Activated CD4-positive, alpha-beta T cell treated with anti-CD3 and anti-CD28 coated beads, Interleukin-10, Interleukin-2, amounts not matched to agents 100 ng/mL and 50 ng/mL, durations not matched to agents 16 hours and 8 hours (primary cell): ENCODE data around the gene TAF11.
"Not testable (repeated sequence)": the region's sequence is repeated elsewhere in the genome, so short reads cannot be mapped to it uniquely, and the experiment has no call there.

Experiments used
- DNase-seq: peaks from one replicate; pipeline ENCODE4 v3.0.0-alpha.2; 2020

Gene TAF11

DNA sequence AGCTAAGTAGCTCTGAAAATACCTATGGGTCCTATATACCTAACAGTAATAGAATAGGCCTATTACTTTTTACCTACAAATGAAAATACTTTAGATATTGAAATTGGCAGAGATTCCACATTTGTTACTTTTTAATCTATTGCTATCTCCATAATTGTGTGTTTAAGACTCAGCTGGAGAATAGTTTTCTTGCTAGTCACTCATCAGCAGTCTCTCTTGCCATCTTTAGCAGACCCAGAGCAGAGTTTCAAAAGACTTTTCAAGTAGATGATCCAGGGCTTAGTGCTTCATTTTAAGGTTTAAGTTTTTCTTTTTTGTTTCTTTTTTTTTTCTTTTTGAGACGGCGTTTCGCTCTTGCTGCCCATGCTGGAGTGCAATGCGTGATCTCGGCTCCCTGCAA, 14.1 kb upstream of the TAF11 start:
- DNase-seq, result no peak

DNA sequence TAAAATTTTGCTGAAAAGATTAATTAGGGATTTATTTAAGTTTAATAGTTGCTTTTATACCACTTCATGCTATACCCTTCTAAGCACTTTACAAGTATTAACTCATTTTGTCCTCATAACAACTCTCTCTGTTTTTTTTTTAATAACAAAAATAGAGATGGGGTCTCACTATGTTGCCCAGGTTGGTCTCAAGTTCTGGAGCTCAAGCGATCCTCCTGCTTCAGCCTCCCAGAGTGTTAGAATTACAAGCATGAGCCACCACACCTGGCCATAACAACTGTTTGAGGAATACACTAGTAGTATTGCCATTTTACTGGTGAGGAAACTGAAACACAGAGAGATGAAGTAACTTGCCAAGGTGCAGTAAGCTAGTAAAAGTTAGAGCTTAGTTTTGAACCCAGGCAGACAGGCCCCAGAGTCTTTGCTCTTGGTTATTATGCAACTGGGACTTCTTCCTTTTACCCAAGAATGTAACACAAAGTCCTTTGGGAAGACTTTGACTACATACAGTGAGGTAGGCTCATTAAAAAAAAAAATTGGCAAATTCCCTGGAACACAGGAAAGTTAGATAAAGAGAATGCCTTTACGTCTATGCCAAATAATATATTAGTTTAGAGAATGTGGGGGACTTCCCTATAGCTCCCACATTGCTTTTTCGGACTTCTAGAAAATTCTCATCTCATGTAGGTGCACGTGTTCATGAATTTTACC, 12.6 kb upstream of the TAF11 start:
- DNase-seq, result no peak

DNA sequence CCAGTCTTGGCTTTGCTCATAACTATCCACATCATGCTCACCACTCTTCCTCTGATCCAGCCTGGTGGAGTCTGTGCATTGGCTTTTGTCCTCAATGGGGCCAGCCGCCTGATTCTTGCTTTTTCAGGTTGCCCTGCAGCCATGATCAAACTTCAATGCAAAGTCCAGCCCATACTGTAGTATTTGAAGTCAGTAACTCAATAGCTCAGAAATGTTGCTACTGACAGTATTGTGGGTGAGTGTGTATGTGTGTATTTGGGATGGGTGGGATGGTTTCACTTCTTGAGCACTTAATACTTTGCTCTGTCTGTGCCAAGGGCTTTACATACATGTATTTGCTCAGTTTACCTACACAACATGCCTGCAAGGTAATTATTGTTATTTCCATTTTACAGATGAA, 11.9 kb upstream of the TAF11 start:
- not testable (repeated sequence) for DNase-seq

GRCh38 chr6:34897716-34898115, 9.9 kb upstream of the TAF11 start:
- DNase-seq, result no peak

GRCh38 chr6:34897130-34897529, 9.3 kb upstream of the TAF11 start:
- DNase-seq, result no peak

- DNase-seq, result no peak
These were observed 6.9 kb upstream of the TAF11 start for GRCh38 chr6:34894693-34895092.

GRCh38 chr6:34891296-34891695, 3.5 kb upstream of the TAF11 start:
- no peak for DNase-seq

GRCh38 chr6:34890533-34890925, 2.7 kb upstream of the TAF11 start:
- no peak for DNase-seq

GRCh38 chr6:34888874-34889555, 1.2 kb upstream of the TAF11 start, which contains the start of gene ANKS1A:
Gene ANKS1A (plus strand): TSS chr6:34889255. CDS start chr6:34889403, 148 bp downstream.
- DNase-seq, result peak; percentile 91

DNA sequence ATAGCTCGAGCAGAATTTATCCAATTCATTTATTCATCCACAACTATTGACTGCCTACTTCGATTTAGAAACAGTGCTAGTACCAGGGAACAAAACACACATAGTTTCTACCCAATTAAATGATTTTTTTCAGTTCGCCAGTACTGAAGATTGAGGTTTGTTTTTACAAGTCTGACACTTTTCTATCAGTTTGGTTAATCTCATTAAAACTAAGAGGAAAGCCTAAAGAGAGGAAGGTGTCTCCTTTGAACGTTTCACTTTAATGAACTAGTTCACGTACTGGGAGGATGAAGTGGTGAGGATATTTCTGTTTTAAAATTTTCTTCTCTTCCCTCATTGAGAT, 643 bp upstream of the TAF11 start:
- DNase-seq, result no peak

- not testable (repeated sequence) for DNase-seq
These were observed 2.0 kb downstream of the TAF11 start for GRCh38 chr6:34885837-34886236.

DNA sequence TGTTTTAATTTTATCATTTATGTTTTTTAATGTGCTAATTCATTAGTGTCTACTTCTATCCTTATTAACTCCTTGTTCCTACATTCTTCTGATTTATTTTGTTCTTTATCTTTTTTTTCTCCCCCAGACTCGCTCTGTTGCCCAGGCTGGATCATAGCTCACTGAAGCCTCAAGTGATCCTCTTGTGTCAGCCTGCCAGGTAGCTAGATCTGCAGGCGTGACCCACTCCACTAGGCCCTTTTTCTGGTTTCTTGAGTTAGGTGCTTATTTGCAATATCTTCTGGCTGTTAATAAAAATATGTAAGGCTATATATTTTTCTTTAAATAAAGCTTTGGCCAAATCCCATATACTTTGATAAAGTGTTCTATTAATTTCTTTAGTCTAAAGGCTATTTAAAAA, 2.8 kb downstream of the TAF11 start:
- no peak for DNase-seq

DNA sequence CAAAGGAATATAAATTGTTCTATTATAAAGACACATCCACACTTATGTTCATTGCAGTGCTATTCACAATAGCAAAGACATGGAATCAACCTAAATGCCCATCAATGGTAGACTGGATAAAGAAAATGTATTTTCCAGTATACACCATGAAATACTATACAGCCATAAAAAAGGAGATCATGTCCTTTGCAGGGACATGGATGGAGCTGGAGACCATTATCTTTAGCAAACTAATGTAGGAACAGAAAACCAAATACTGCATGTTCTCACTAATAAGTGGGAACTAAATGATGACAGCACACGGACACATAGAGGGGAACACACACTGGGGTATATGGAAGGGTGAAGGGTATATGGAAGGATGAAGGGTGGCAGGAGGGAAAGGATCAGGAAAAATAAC, 3.8 kb downstream of the TAF11 start:
- DNase-seq, result not testable (repeated sequence)

- DNase-seq, result no peak
These were observed 9.9 kb downstream of the TAF11 start for GRCh38 chr6:34877869-34878485.

DNA sequence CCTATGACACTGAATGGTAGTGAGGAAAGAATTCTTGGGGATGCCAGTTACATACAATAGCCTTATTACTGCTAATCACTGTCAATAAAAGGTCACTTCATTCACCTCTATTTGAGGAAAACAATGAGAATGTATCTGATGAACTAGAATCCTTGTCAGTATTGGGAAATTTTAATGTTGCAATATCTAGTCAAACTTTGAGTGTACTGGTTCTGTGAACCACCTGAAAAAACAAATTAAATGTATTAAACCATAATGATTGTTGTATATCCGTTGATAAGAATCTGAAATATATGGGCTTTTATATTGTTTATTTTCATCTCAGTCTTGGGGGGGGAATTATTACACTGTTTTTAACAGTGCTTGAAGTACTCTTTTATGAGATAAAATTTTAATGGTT, 10.6 kb downstream of the TAF11 start:
- DNase-seq, result no peak

DNA sequence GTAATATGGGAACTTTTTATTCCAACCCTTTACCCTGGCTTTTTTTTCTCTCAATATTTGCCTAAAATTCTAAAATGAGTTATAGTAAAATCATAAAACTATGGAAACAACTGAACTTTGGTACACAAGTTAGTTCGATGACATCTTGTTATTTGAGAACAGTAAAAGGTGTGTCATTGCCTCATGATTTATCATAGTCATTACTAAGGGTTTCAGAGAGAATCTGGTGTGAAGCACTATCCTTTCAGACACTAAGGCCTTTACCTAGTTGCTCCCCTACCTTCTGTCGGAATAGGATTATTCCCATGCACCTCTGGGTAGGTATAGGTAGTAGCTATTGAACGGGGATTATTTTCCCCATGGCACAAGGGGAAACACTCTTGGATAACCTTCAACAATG, 11.4 kb downstream of the TAF11 start:
- no peak for DNase-seq

GRCh38 chr6:34875292-34876213, 12.3 kb downstream of the TAF11 start:
- no peak for DNase-seq

- no peak for DNase-seq
These were observed 15.5 kb downstream of the TAF11 start for GRCh38 chr6:34872332-34872731.

DNA sequence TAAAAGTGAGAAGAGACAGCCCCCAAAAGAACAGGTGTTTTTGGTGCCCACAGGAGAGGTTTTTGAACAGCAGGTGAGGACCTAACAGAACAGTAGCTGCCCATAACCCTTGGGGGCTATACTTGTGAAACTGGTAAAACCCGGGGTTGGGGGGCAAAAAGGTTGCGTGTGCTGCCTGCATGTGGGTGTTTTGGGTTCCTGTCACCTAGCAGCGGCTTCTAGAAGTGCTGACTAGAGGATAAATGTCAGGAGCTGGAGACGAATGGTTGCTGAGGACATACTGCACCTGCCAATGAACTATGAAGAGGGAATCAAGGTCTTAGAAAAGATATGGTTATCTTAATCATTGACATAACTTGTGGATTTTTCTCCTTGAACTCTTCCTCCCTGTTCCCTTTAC, 16.0 kb downstream of the TAF11 start:
- DNase-seq, result no peak

DNA sequence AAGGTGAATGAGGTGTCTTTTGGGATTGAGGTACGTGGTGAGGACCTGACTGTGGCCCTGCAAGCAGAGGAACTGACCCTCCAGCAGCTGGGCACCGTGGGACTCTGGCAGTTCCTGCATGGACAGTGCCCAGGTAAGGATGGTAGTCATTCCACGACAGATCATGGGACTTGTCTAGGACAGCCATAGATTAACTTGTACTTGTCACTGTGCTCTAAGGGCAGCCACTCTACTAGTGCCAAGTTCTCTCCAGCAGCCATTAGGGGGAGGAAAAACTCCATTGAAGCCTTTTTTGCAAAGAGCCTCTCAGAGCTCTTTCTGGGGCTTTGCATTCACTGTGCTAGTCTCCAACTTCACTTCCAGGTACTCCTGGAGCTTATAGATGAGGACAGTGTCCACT, 20.4 kb downstream of the TAF11 start:
- DNase-seq, result no peak

- no peak for DNase-seq
These were observed 21.3 kb downstream of the TAF11 start for GRCh38 chr6:34866509-34866908.

DNA sequence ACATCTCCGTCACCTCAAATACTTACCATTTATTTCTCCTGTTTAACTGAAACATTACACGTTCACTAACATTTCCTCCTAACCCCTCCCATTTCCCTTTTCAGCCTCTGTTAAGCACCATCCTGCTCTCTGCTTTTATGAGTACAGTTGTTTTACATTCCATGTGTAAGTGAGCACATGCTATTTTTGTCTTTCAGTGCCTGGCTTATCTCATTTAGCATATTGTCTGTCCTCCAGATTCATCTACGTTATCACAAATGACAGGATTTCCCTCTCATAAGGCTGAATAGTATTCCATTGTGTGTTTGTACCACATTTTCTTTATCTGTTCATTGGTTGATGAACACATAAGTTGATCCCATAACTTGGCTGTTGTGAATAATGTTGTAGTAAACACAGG, 22.7 kb downstream of the TAF11 start:
- no peak for DNase-seq

- DNase-seq, result no peak
These were observed 23.8 kb downstream of the TAF11 start for GRCh38 chr6:34864007-34864406.
